Measurements from ENCODE around the gene DHCR24.
"Not testable (repeated sequence)": the region's sequence is repeated elsewhere in the genome, so short reads cannot be mapped to it uniquely, and the experiment has no call there.

Gene DHCR24

DNA sequence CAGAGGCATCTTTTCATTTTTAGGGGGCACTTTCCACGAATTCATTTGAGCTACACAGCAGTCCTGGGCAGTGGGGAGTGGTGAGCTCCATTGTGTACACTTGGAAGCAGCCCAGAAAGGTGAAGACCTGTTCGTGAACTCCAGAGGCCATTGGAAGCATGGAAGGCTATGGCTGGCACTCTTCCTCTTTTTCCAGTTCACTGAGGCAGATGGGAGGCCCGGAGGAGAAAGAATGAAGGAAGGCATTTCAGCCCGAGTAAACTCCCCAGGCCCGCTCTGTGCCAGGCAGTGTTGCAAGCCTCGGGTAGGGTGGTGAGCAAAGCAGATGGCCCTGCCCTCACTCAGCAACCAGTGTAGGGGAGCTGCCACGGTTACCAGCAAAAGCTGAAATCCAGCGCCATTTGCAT, 673 bp upstream of the DHCR24 start:
- no peak for DNase-seq

DNA sequence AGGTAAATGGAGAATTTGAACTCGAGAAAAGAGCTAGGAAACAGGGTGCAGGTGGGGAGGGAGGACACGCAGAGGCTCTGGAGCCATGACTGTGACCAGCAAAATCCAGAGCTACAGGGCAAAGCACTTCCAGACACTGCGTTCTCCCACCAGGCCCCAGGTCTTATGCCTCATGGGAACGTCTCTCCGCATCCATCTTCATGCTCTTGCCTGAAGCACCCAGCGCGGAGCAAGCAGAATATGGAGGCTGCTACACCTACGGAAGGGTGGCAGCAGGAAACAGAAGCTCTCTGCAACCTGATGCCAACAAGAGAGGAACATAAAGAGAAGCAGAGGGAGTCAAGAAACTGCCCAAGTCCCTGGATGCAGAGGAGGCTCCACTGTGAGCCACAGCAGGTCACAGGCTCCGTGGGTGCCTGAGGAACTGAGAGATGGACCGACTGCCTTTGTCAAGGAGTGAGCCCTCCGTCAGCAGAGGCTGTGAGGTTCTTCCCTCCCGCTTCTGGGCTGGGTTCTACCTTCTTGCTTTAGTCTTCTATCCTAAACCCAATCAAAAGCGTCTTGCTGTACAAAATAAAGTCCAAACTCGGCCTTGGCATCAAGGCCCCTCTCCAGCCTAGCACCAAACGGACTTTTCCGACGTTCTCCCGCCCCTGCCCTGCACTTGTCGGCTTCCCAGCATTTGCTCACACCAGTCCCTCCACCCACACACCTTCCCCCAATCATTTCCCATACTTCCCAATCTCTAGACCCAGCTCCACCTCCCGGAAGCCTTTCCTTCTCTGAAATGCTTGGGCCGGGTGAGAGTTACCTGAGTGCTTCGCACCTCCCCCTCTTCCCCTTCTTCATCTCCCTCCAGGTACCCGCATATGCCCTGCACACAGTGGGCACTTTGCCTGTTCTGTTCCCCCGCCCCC, 930 bp downstream of the DHCR24 start:
- DNase-seq: peak; percentile 32

DNA sequence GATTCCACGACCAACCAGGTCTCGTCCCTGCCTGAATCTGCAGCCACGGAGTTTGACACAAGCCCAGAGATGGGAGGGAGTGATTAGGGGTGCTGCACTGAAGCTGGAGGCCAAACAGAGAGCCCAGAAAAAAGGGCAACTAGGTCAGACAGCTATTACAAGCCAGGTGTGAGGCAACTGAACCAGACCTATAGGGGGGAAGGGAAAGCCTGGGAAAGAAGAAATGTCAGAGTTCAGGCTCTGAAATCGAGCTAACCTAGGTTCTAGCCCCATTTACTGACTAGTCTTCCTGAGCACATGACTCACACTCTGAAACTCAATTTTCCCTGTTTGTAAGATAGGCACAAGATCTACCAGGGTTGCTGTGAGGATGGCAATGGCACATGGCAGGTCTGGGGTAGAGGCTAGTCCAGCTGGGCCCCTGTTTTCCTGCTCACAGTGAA, 1.7 kb downstream of the DHCR24 start:
- DNase-seq: no peak

DNA sequence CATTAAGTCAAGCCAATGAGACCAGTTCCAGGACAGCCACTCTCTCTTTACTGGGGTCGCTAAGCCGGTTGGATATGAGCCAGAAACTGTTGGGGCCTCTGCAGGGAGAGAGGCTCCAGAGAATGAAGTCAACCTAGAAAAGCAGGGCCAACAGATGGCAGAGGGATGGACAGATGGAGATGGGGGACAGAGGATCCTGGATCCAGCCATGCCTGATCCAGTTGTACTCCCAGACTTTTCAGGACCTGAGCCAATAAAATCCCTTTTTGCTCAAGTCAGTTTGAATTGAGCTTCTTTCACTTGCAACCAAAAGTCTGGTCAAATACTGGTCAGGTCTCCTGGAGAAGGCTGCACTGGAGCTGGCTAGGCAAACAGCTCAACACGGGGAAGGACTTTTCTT, 2.2 kb downstream of the DHCR24 start:
- DNase-seq: no peak

DNA sequence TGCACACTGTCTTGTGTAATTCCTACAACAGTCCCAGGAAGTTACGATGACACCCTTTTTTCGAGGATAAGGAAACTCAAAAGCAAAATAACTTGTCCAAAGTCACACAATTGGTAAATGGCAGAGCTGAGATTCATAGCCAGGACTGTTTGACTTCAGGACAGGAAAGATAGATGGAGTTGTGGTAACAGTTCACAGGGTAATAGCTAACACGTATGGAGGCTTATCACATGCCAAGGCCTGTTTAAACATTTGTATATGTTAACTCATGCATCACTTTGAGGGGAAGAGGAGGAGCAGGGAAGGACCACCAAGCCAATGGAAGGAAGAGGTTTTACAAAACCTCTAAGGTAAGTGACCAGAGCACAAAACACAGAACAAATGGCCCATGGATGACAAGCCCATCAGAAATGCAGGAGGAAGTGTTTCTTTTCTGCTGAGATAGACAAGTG, 2.8 kb downstream of the DHCR24 start:
- no peak for DNase-seq

DNA sequence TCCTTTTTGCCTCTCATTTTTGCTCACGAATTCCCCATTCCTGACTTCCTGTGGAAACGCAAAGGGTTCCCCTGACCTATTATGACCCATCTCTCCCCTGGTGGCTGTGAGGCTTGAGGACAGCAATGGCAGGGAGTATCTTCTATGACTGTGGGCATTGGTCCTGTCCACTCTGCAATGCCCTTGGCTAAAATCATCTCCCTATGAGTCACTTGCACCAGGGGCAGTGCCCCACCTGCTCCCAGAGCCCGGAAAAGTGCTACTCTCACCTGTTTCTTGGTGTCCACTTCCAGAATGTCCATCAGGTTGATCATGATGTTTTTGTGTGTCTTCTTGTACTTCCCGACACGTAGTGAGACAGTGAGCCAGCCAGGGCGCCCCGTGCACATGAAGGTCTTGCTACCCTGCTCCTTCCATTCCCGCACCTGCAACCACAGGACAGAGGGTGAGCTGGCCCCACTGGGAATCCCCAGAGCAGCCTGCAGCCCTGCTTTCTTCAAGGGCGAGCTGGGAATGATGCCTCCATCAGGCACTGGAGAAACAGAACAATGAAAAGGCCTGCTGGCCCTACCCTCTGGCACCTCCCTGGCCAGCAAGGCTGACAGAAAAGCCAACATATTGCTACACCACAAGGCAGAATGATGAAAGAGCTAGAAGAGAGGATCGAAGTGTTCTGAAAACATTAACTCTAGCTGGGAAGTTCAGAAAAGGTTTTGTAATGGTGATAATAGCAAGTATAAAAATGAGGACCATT, 3.5 kb downstream of the DHCR24 start:
- no peak for DNase-seq

DNA sequence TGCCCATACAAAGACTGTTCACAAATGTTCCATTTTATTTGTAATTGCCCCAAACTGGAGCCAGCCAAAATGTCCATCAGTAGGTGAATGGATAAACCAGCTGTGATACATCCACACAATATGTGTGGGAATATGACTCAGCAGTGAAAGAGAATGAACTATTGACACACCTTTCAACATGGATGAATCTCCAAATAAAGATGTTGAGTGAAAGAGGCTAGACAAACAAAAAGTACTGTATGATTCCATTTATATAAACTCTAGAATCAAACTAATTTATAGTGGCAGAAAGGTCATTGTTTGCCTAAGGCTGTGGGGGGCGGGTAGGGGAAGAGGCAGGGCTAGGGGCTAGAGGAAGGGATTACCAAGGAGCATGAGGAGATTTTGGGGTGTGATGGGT, 4.5 kb downstream of the DHCR24 start:
- no peak for DNase-seq

DNA sequence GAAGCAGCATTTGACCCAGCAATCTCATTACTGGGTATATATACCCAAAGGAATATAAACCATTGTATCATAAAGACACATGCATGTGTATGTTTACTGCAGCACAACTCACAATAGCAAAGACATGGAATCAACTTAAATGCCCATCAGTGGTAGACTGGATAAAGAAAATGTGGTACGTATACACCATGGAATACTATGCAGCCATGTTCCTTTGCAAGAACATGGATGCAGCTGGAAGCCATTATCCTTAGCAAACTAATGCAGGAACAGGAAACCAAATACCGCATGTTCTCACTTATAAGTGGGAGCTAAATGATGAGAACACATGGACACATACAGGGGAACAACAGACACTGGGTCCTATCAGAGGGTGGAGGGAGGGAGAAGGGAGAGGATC, 5.4 kb downstream of the DHCR24 start:
- not testable (repeated sequence) for DNase-seq

DNA sequence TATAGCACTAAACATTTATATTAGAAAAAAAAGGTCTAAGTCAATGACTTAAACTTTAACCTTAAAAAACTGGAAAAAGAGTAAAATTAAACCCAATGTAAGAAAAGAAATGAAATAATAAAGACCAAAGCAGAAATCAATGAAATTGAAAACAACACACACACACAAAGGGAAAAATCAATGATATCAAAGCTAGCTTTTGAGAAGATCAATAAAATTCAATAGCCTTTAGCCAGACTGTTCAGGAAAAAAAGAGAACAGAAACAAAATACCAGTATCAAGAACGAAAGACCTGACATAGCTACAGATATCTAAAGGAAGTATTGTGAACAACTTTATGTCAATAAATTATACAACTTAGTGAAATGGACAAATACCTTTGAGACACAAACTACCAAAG, 7.1 kb downstream of the DHCR24 start:
- DNase-seq: no peak

DNA sequence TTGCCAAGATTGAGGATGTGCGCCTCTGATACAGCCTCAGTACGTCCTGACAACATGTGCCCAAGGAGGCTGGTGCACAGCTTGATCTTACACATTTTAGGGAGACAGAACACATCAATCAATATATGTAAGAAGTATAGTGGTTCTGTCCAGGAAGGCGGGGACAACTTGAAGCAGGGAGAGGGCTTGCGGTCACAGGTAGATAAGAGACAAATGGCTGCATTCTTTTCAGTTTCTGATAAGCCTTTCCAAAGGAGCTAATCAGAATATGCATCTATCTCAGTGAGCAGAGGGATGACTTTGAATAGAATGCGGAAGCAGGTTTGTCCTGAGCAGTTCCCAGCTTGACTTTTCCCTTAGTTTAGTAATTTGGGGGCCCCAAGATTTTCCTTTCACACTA, 10.2 kb downstream of the DHCR24 start:
- DNase-seq: no peak

DNA sequence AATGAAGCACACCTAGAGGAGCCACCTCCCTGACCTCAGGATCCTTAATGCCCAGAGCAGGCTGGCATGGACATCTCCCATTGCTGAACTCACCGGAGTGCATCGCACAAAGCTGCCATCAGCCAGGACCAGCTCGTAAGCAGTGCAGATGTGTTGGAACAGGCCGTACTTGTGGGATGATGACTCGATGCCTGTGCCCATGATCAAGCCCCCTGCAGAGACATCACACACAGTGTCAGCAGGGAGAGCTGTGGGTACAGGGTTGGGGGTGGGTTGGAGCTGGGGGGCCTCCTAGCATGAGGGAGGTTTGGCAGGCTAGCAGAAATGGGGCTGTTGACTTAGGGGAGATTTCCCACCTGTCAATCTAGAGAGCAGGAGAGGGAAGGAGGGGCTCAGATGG, 12.0 kb downstream of the DHCR24 start:
- DNase-seq: no peak

DNA sequence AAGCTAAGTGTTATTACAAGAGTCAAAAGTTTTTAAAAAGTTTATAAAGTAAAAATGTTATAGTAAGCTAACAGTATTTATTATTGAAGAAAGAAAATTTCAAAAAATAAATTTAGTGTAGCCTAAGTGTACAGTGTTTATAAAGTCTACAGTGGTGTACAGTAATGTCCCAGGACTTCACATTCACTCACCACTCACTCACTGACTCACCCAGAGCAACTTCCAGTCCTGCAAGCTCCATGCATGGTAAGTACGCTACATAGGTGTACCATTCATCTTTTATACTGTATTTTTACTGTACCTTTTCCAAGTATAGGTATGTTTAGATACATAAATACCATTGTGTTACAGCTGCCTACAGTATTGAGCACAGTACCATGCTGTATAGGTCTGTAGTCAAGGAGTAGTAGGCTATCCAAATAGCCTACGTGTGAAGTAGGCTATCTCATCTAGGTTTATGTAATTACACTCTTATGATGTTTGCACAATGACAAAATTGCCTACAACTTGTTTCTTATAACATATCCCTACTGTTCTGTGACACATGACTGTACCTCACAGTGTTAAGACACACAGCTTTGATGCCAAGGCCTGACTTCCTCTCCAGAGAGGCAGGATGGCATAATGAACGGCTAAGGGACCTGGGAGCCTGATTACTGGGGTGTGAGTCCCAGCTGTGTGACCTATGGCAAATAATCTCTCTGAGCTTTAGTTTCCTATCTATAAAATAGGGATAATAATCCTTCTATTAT, 12.7 kb downstream of the DHCR24 start:
- DNase-seq: no peak

DNA sequence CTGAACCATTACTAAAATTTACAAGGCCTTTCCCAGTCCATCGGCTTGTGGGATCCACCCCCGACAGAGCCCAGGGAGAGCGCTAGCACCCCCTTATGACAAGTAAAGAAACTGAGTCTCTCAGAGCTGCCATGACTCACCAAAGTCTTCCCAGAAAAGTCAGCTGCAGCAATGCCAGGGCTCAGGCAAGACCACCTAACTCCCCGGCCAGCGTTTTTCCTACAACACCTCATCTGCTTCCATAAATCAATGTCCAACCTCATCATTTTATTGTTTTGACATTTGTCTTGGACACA, 15.0 kb downstream of the DHCR24 start:
- DNase-seq: no peak

DNA sequence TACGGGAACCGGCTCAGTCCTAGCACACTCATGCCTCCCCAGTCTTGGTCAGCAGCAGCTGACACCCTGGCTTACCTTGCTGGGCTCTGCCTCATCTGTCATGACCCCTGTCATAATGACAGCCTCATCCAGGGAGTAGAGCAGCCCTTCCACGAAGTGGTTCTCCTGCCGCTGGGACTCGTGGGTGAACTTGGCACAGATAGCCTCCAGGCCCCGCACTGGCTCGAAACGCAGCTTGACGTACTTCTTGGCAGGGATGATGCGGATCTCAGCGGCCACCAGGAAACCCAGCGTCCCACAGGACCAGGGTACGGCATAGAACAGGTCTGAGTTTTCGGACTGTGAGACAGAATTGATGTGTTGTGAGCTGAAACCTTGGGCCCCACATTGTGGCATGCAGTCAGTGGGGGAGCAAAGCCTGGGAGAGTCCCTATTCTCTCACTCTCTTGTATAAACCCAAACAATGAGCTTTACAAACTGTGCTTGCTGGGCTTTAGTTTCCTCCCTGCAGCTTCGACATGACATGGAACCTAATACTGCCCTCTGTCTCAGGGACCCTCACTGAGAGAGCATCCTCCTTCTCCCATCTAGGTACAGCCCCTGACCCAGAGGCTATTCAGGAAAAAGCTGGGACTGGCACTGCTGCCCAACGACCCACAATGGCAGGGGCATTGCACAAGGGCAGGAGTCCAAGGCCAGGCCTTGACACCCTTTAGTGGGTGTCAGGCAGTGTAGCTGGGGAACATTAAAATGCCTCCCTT, 15.5 kb downstream of the DHCR24 start:
- no peak for DNase-seq

DNA sequence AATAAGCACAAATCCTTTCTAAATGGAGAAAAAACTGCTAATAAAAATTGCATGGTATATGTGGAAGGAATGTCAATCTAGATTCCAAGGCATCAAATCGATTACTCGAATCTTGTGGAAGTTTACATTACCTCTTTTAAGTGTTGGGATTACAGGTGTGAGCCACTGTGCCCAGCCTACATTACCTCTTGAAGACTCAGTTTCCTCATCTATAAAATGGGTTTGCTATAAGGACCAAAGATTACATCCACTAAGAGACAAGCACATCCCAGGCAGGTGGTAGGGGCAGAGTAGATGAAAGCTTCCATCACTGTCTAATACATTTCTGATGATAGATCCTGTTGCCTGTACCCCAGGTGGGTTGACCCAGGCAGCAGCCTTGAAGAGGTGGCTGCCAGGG, 16.1 kb downstream of the DHCR24 start:
- no peak for DNase-seq

DNA sequence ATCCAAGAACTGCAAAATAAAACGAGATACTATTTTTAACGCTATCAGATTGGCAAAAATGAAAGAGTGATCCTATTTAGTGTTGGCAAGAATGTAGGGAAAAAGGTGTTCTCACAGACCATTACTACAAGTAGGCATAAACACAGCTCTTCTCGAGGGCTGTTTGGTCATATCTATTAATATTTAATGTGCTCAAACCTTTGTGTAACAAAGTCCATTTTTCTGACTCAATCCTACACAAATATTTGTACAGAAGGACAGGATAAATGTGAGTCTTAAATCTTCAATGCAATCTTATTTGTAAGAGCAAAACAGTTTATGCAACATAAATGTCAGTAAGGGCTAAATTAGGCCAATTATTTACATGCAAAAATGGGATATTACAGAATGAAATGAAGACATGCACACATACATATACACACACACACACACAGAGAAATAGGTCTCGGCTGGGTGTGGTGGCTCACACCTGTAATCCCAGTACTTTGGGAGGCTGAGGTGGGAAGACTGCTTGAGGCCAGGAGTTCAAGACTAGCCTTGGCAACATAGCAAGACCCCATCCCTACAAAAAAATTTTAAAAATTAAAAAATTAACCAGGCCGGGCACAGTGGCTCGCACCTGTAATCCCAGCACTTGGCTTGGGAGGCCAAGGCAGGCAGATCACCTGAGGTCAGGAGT, 17.7 kb downstream of the DHCR24 start:
- DNase-seq: no peak

DNA sequence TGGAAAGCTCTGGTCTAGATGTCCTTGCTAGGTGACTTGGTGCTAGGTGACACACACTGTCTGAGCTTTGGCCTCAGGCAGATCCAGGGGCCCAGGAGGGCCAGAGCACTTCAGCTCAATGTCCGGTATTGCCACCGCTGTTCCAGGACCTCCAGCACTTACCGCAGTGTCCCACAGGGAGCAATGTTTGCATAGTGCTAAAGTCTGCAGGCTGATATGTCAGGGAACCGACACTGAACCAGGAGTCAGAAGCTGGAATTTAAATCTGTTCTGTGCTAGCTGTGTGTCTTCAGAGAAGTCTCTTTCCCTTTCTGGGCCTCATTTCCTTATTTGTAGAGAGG, 19.3 kb downstream of the DHCR24 start:
- no peak for DNase-seq

DNA sequence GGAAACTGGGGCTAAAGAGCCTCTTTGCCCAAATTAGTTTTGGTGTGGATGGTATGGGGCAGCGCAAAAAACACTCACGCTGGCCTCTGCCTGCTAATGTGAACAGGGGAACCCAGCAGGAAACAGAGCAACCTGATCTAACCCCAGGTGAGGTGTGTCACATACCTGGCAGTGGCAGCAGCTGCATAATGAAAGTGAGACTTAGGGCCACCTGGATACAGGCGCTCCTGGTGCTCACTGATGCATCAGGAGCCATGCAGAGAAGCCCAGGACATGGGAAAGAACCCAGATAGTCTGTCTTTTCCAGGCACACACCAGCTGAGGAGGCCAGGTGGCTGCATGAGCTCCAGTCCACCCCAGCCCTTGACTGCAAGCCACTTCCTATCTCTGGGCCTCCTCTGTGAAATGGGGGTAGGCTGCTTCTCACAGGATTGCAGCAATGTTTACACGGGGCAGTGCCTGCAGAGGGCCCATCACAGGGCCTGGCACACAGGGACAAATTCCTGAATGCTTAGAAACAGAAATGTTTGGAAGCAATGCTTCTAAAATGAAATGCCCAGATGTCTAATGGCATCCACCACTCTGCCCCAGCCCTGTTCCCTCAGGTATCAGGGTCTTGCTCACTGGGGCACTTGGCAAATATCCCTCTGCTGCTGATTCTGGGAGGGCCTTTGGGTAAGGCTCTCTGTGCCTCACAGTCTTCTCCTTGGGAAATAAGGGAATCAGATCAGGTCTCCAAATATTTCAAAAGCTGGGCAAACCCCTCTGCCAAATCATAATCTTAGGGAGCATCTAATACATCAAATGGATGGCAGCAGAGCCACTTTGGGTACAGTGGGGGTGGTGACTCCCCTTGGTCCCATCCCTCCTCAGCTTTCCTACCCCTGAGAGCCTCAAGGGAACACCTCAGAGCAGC, 19.9 kb downstream of the DHCR24 start:
- DNase-seq: no peak

DNA sequence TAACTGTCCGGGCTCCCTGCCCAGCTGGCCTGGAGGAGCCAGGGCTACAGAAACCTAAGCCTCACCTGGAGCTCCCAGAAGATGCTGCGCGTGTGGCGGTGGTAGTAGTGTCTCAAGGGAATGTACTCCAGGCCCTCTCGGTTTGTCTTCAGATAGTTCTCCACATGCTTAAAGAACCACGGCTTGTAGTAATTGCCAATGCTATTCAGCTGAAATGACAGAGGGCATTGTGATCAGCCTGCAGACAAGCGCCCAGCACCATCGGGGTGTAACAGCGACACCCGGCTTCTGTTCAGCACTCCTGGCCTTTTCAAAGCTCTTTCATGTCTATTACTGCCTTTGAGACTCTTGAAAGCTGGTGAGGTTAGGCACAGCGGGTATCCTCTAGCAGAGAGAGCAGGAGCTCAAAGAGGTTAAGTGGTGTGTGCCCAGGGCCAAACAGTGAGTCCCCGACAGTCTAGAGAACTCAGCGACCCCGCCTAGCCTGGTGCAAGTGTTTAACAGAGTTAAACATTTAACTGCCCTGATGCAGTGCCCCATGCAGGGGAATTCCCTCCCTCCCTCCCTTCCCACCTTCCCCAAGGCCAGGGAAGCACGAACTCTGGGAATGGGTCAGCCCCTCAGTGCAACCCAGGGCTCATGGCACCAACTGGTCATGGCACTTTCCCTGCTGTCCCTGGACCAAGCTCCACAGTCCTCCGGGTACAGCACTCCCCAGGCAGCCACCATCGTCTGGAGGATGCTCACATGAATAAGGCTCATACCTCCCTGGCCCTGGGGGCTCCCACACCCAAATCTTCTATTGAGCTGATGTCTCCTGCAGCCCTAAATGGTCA, 21.5 kb downstream of the DHCR24 start:
- no peak for DNase-seq
